Hematopoietic multipotent progenitor cell treated with erythropoietin and hydrocortisone succinate and interleukin-3 and kit ligand, for 6 days (in vitro differentiated cells): ENCODE data around the gene TEAD4.

ENCODE experiments used
- DNase-seq: peaks from one replicate; pipeline ENCODE4 v3.0.0-alpha.2; 2015

TEAD4 gene

DNA sequence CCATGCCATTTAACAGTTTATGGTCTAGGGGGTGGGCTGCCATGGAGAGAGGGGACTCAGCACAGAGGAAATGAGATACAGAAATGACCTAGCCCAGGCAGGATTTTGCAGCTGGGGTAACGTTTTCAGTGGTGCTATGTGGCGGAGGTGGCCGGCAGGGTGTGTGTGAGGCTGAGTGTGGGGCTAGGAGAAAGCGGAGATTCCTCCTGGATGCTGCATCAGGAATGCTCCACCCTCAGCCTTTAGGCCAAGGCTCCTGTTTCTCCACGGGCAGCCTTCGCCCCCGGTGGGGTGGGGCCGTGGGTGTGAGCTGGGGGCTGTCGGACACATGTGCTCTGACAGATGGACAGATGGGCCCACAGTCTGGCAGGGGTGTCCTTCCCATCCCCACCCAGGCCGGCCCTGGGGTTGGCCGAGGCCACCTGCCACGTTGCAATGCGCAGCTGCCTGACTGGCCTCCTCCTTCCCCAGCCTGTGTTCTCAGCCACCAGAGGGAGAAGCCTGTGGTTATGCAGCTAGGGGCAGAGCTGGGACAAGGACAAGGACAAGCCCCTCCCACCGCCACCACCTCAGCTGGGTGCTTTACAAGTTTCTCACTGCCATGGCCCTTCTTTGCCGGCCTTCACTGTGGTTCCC, 44.3 kb downstream of the TEAD4 start:
- no peak for DNase-seq

DNA sequence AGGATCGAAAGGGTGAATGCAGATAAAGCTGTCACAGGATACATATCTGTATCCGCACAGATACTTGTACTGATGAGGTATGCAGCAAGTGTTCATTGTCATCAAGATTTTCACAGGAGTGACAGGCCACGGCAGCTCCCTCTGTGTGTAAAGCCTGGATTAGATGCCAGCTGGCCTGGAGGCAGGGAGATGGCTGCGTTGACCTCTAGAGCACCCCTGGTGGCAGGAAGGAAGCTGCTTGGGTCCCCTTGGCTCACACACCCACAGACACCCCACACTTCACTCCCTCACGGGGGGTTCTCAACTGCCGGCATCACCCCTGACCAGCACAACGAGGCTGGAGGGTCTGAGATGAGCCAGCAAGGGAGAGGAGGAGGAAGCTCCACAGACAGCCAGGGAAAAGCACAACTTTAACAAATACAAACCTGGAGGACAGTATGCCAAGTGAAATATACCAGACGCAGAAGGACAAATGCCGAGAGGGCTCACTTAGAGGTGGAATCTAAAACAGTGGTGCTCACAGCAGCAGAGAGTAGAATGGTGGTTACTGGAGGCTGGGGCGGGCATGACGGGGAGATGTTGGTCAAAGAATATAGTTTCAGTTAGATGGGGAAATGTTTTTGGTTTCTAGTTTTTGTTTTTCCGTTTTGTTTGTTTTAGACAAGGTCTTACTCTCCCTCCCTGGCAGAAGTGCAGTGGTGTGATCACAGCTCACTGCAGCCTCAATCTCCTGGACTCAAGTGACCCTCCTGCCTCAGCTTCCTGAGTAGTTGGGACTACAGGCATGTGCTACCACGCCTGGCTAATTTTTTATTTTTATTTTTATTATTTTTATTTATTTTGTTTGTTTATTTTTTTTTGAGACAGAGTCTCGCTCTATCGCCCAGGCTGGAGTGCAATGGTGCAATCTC, 45.7 kb downstream of the TEAD4 start:
- peak; percentile 55 for DNase-seq

DNA sequence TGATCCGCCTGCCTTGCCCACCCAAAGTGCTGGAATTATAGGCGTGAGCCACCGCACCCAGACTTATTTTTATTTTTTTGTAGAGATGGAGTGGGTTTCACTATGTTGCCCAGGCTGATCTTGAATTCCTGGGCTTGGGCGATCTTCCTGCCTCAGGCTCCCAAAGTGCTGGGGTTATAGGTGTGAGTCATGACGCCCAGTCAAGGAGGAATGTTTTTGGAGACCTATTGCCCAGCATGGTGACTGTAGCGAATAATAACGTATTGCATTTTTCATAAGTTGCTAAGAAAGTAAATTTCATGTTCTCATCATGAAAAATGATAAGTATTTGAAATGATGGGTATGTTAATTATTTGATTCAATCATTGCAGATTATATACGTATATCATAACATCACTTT, 46.5 kb downstream of the TEAD4 start:
- DNase-seq: no peak

DNA sequence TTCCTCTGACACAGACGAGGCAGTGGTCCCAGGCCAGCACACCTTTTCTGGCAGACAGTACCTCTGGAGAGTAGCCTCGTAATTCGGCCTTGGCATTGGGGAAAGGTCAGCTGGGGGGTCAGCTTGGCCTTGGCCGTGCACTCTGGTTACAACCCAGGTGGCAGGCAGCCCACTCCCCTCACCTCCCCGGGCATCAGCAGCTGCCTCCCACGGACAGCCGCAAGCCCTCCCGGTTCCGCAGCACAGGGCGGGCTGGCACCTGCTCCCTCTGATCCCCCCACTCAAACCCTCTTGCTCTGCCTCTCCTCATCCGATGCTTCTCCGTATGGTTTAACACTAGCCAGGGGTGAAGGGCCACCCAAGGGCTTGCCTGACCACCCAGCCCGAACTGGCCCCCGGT, 50.6 kb downstream of the TEAD4 start:
- no peak for DNase-seq

DNA sequence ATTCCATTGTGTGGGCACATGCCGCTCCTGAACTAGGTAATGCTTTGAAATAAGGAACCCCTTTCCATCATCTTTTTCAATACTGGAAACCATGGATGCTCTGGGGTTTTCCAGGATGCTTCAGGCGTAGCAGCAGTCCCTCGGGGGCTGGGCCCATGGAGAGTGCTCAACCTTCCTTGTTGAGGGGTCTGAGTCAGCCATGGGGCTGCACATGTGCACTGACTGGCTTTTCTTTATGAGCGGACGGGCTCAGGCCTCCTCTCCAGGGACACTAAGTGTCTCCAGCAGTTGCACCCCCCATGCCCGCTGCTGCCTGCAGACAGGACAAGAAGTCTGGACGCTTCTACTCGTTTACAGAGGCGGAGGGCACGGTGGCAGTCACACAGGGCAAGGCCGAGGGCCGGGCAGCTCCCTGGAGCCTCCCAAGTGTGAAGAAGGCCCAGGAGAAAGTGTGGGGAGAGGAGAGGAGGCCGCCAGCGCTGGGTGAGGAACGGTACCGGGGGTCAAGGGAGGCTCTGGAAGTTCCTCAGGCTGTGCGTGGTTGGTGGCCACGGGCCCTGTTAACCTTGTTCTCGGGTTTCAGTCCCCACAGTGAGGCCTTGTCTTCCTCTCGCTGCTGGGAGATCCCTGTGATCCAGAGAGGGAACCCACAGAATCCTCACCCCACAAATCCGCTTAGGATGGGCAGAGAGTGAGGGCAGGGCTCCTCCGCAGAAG, 51.2 kb downstream of the TEAD4 start:
- DNase-seq: no peak

GRCh38 chr12:3012786-3013185, 53.6 kb downstream of the TEAD4 start:
- DNase-seq: no peak

DNA sequence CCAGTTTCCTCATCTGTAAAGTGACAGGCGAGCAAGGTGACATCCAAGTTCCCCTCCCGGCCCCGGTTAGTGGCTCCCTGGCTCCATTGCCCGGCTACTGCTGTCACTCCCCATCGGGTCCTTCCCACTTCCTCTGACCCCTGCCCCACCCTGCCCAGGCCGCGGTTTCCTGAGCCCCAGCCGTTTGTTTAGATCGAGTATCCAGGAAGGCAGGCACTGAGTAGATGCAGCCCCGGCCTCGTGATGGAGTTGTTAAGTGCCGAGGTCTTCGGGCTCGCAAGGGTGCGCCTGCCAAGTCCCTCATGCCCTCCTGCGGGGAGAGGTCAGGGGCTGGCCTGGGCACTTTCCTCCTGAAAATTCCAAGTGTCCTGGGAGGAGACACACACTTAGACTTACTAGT, 55.4 kb downstream of the TEAD4 start:
- no peak for DNase-seq

- no peak for DNase-seq
These were observed 56.2 kb downstream of the TEAD4 start for GRCh38 chr12:3015356-3015755.

- no peak for DNase-seq
These were observed 57.0 kb downstream of the TEAD4 start for GRCh38 chr12:3016191-3016590.

DNA sequence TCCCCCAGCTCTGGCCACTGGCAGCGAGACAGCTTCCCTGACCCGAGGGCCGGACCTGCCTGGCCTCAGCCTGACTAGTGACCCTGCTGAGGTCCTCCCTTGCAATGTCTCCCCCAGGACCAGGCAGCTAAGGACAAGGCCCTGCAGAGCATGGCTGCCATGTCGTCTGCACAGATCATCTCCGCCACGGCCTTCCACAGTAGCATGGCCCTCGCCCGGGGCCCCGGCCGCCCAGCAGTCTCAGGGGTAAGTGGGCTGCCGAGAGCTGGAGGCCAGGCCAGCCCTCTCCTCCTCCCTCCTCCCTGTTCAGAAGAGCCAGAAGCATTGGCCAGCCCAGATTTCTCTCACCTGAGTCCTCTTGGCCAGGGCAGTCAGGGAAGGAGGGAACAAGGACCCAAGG, 58.1 kb downstream of the TEAD4 start:
- DNase-seq: no peak

DNA sequence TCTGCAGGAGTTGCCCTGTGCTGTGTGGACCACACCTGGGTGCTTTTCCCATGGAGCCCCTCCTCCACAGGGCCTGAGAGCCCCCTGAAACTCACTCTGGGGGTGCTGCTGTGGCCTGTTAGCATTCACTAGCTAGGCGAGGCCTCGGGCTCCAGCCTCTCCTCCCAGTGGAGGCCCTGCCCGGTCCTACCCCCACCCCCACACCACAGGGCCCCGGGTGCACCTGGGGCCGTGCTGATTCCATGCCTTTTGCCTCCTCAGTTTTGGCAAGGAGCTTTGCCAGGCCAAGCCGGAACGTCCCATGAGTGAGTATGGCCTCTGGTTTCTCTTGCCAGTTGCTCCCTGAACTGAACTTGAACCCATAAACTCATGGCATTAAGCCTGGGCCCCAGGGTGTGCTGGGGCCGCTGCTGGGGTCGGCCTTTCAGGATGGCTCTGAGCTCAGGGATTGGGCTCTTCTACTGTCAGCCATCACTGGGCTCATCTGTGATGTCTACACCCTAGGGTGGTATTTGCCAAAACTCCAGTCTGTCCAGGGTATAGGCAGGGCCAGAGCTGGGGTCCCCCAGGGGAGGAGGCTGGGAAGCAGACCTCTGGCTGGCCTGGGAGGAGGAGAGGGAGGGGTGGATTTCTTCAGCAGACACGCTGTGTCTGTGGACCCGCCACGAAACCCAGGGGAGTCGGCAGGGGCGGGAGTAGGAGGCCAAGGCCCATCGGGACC, 59.2 kb downstream of the TEAD4 start:
- no peak for DNase-seq

DNA sequence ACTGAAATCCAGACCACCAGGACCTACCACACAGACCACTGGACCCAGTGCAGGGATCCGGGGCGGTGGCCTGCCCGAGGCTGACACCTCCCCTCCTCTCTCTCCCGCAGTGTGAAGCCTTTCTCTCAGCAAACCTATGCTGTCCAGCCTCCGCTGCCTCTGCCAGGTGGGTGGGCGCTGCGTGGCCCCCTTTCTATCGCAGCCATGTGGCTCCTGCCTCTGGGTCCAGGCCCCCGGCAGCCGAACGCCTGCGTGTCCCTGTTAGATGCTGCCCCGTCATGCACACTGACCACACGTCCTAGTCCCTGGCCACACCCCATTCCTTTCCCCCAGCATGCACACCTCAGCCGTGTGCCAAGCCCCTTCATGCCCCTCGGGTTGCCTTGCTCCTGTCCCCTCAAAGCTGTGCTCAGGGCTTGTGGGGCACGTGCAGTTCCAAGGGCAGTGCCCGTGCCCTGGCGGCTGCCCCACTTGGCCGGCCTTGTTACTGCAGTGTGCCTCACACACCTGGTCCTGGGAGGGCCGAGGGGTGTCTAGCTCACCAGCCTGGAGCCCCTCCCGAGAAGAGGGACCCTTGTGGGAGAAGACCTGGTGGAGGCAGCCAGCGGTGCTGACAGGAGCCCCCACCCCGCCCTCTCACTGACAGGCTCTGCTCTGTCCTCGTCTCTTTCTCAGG, 59.9 kb downstream of the TEAD4 start:
- DNase-seq: no peak

- no peak for DNase-seq
These were observed 61.2 kb downstream of the TEAD4 start for GRCh38 chr12:3020399-3020798.

- DNase-seq: no peak
These were observed 61.7 kb downstream of the TEAD4 start for GRCh38 chr12:3020850-3021435.

- no peak for DNase-seq
These were observed 63.2 kb downstream of the TEAD4 start for GRCh38 chr12:3022411-3022810.

DNA sequence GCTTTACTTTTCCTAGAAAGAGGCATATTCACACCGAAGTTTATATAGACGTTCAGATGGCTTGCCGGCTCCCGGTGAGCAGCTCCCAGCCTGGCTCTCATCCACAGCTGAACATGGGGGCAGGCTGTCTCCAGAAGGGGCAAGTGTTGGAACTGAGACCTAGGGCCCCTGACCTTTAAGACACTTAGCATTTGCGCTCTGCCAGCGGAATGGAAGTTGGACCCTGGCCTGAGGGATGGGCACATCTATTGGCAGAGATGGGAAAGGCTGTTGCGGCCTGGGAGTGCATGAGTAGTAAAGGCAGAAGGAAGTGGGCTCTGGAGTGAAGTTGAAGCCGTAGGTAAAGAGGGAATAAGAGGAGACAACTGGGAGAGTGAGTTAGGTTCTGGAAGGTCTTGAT, 63.8 kb downstream of the TEAD4 start:
- DNase-seq: no peak

DNA sequence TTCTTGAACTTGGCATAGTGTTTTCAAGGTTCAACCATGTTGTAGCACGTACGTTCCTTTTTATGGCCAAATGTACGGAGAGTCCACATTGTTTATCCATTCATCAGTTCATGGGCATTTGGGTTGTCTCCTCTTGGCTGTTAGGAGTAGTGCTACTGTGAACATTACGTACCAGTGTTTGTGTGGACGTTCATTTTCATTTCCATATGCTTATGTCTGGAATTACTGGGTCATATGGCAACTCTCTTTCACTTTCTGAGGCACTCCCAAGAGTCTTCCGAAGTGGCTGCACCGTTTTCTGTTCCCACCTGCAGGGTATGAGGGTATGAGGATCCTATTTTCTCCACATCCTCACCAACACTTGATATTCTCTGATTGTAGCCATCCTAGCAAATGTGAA, 68.9 kb downstream of the TEAD4 start:
- DNase-seq: no peak

DNA sequence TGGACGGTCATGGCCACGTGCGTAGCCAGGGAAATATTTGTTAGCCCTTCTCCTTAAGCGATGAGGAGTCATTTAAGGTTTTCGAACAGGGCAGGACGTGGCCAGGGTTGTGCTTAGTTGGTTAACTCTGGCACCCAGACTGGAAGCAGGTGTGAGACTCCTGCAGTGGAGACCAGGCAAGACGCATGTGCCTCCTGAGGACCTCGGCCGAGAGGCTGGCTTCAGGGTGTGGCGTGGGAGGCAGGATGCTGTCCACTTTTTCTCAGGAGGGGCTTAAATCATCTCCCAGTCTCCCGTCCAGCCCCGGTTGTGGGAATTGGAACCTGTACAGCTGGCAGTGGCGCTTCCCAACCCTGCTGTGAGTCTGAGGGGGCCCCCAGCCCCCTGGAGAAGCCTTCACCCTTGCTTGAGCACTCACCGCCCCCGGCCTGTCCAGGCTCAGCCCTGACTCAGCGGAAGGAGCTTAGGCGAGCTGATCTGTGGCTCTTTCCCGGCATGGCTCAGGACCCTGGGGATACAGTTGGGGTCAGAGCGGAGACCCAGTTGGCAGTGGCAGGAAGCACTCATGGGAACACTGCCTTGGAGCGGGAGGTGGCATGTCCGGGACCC, 71.7 kb downstream of the TEAD4 start:
- no peak for DNase-seq

DNA sequence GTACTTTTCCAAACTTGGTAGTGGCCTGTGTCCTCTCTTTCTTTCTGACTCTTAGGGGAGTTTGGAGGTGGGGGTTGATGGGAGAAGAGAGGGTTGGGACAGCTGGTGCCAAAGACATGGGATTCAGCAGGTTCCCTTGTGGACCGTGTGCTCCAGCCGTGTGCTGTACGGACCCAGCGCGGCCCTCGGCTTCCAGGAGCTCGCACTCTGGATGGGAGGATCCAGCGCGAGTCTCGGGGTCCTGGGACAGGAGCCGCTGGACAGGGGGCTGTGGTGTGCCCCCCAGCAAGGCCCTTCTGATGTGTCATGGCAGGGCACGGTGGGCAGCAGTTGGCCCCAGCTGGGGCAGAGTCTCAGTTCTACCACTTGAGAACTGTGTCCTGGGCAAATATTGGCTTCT, 73.0 kb downstream of the TEAD4 start:
- DNase-seq: no peak

- DNase-seq: no peak
These were observed 73.8 kb downstream of the TEAD4 start for GRCh38 chr12:3032770-3033538.

DNA sequence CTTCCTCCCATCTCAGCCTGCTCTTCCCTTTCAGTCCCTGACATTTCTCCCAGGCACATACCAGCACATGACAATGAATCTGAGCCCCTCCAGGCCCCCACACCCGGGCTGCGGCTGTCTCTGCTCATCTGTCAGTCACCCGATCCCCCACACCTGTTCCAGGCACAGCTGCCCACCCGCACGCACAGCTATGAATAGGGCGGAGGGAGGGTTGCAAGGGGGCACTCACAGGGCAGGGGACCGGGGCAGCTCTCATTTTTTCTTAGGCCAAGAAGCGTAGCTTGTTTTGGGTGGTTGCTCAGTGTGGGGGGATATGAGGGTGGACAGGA, 74.3 kb downstream of the TEAD4 start:
- no peak for DNase-seq
